T-cell (primary cell): ENCODE results near the gene NEMP1. TPM values are rescaled to one million over a fixed set of nuclear protein-coding genes. Genes with fewer than 3 reads are reported as not detected.
A peak's percentile ranks its signal among the peaks of the same experiment; 100 is the strongest.

Source experiments
- ATAC-seq, 4 experiments: fragments of 200-7000 bp in 3 of 4; fragments of 150-1000 bp in 1 of 4; cut with Tn5 transposase; replicated peaks in 1 of 4; 1 replicate in 3 of 4; 2 replicates in 1 of 4; pipeline ENCODE4 v1.10.0; 2021; ENCODE audit warnings: moderate library complexity in 3 of 4, mild to moderate bottlenecking in 2 of 4, moderate number of reproducible peaks in 1 of 4
- CTCF ChIA-PET, 2 donors: fragments of 300-600 bp; sonication (Branson Sonifier 250); formaldehyde crosslinking; loops; one replicate each; lab custom pipeline; 2022; ENCODE audit warnings: antibody characterized with exemption in 2 of 2; lab: Charles Lee
- POLR2A ChIA-PET, 2 donors: fragments of 300-600 bp; sonication (Branson Sonifier 250); formaldehyde crosslinking; loops; one replicate each; lab custom pipeline; 2022; ENCODE audit warnings: antibody characterized with exemption in 2 of 2; lab: Charles Lee
- DNase-seq, 35 experiments: peaks; one replicate each; pipeline versions ENCODE4 v3.0.0 to v3.0.0-alpha.2; 2013 to 2023
- H3K27ac ChIP-seq: one replicate; pipeline ENCODE4 v1.5.1; 2013; ENCODE audit warnings: low read length
- H3K27me3 ChIP-seq, 2 experiments: replicated peaks in 1 of 2; 1 replicate in 1 of 2; 2 replicates in 1 of 2; pipeline versions ENCODE4 v1.6.1 to v1.7.0; 2013; ENCODE audit warnings: low read length in 1 of 2, mixed read lengths in 1 of 2; ENCODE audit not compliant: control insufficient read depth in 2 of 2, insufficient read depth in 2 of 2; ENCODE audit errors: extremely low read depth in 1 of 2
- H3K36me3 ChIP-seq, 2 donors: 1 replicate in 1 of 2; 2 replicates in 1 of 2; pipeline versions ENCODE4 v1.6.1 to v1.7.0; 2013; ENCODE audit warnings: low read length in 1 of 2; ENCODE audit not compliant: control insufficient read depth in 2 of 2, insufficient read depth in 1 of 2; ENCODE audit errors: extremely low read depth in 1 of 2
- H3K4me1 ChIP-seq, 2 experiments: 1 replicate in 1 of 2; 2 replicates in 1 of 2; pipeline versions ENCODE4 v1.6.1 to v1.7.0; 2013; ENCODE audit warnings: low read length in 2 of 2, mixed read lengths in 1 of 2; ENCODE audit not compliant: insufficient read depth in 2 of 2, control insufficient read depth in 1 of 2; ENCODE audit errors: extremely low read depth in 1 of 2
- H3K4me3 ChIP-seq, 2 donors: 1 replicate in 1 of 2; 2 replicates in 1 of 2; pipeline versions ENCODE4 v1.5.1 to v1.7.0; 2013; ENCODE audit warnings: mild to moderate bottlenecking in 2 of 2, low read length in 1 of 2, moderate library complexity in 1 of 2; ENCODE audit not compliant: control insufficient read depth in 1 of 2; ENCODE audit errors: extremely low read depth in 1 of 2
- H3K9me3 ChIP-seq: 2 replicates; pipeline ENCODE4 v1.7.0; 2013
- H3K27ac Mint-ChIP-seq, 2 donors: one replicate each; pipeline ENCODE4 v1.8.0; 2020 to 2021; ENCODE audit warnings: mild to moderate bottlenecking in 2 of 2, mixed read lengths in 2 of 2
- H3K27me3 Mint-ChIP-seq, 2 donors: one replicate each; pipeline ENCODE4 v1.8.0; 2021 to 2022; ENCODE audit warnings: mixed read lengths in 2 of 2
- H3K36me3 Mint-ChIP-seq: one replicate; pipeline ENCODE4 v1.8.0; 2021; ENCODE audit warnings: mixed read lengths
- H3K4me1 Mint-ChIP-seq, 3 donors: one replicate each; pipeline ENCODE4 v1.8.0; 2020 to 2022; ENCODE audit warnings: mixed read lengths in 3 of 3, mild to moderate bottlenecking in 1 of 3
- H3K4me3 Mint-ChIP-seq, 3 donors: one replicate each; pipeline ENCODE4 v1.8.0; 2020 to 2022; ENCODE audit warnings: mild to moderate bottlenecking in 3 of 3, mixed read lengths in 3 of 3, moderate library complexity in 3 of 3
- H3K9me3 Mint-ChIP-seq, 3 donors: one replicate each; pipeline ENCODE4 v1.8.0; 2020 to 2022; ENCODE audit warnings: mixed read lengths in 3 of 3
- WGBS: methylation state at CpG from one replicate; pipeline ENCODE4 v1.1.5; 2013; ENCODE audit warnings: missing lambda C conversion rate; ENCODE audit not compliant: insufficient coverage; 5-methylcytosine and 5-hydroxymethylcytosine counted together
- total RNA-seq, 35 experiments: library from RNA in 6 of 35; stranded (reverse) in 6 of 35; fragments of 120-200 nt in 1 of 35; gene quantifications; one replicate each; pipeline versions ENCODE4 v1.2.1 to v1.2.4 and lab custom pipeline; 2013 to 2026

NEMP1 gene
- total RNA-seq, 5 donors from 2014 or later (not counting 1 experiment from before 2014, with no cell fraction given) = 10.7 to 26.1 (median 19.9) TPM

GRCh38 chr12:57089271-57090245 is 11.0 kb upstream of the NEMP1 start:
- Histone ChIP-seq H3K9me3 (no peaks in the 10 kb centered on the region), H3K27me3 (no peaks in the 10 kb centered on the region), H3K36me3 (peaks cover 6 to 21% of the 10 kb centered on the region in 2 donors), H3K4me1 (peaks cover 25 to 76% of the 10 kb centered on the region in 2 experiments), H3K27ac (peak overlapping the region; percentile 18), H3K4me3 (peak overlapping the region; percentile 65 to 88)
- Mint-ChIP-seq H3K4me1 (peaks cover 62 to 75% (median 69%) of the 10 kb centered on the region in 3 donors), H3K36me3 (peaks cover 4% of the 10 kb centered on the region), H3K4me3 (peak overlapping the region; percentile 87 to 91 (median 89)), H3K9me3 (no peaks in the 10 kb centered on the region), H3K27me3 (no peaks in the 10 kb centered on the region), H3K27ac (peak overlapping the region; percentile 89 to 90)
- DNase-seq = peak in 19 of 35 experiments; percentile 9 to 59 (median 37)
- ChIA-PET POLR2A (no interaction called here), CTCF (interaction anchor here (0.6 to 2.6 kb wide), 5 partner anchors 10 to 465 kb away, joined by 3 to 15 read pairs (median 5); partner anchors contain the start of genes STAT6 (in 2 of the 2) and NEMP1 (in 1 of the 2))
- WGBS = 2% methylated on average over 24 of the region's 45 CpGs
- ATAC-seq = no peak

- peak within 1 kb of the TSS; percentile 88 to 95 for H3K4me3 ChIP-seq
- no peaks in the 10 kb centered on the region for H3K9me3 ChIP-seq
- peak within 1 kb of the TSS; percentile 94 to 95 for H3K27ac Mint-ChIP-seq
- ChIA-PET POLR2A (interaction anchor here (0.6 to 1.2 kb wide), 4 partner anchors 10 to 403 kb away, joined by 4 to 8 read pairs (median 6); partner anchors contain the start of gene NEMP1 (in 1 of the 2)), CTCF (interaction anchor here (0.6 to 2.6 kb wide), 7 partner anchors 9 to 788 kb away, joined by 3 to 15 read pairs (median 5); partner anchors contain the start of genes NEMP1 (in 1 of the 2) and STAT6 (in 1 of the 2))
- under 1% methylated on average over 53 of the region's 91 CpGs for WGBS
- no peaks in the 10 kb centered on the region for H3K27me3 ChIP-seq
- H3K4me3 Mint-ChIP-seq = peak within 1 kb of the TSS; percentile 87 to 92 (median 89)
- peak within 1 kb of the TSS; percentile 95 for H3K27ac ChIP-seq
- H3K36me3 Mint-ChIP-seq = peaks cover 4% of the 10 kb centered on the region
- H3K4me1 Mint-ChIP-seq = peaks cover 57 to 69% (median 63%) of the 10 kb centered on the region in 3 donors
- ATAC-seq (peak; percentile 72 to 75 (median 74)), DNase-seq (peak; percentile 77 to 96 (median 88))
- H3K36me3 ChIP-seq = peaks cover 3 to 19% of the 10 kb centered on the region in 2 donors
- H3K9me3 Mint-ChIP-seq = no peaks in the 10 kb centered on the region
- no peaks in the 10 kb centered on the region for H3K27me3 Mint-ChIP-seq
- peaks cover 24 to 67% of the 10 kb centered on the region in 2 experiments for H3K4me1 ChIP-seq
These were observed 10.0 kb upstream of the NEMP1 start, which contains the start of gene NAB2 for GRCh38 chr12:57088354-57089270. Gene NAB2, plus strand, starts transcription at chr12:57089114. Its CDS starts 158 bp downstream, at chr12:57089272.

- Mint-ChIP-seq H3K27me3 (no peaks in the 10 kb centered on the region), H3K27ac (peak overlapping the region; percentile 94 to 95), H3K4me1 (peaks cover 50 to 61% (median 56%) of the 10 kb centered on the region in 3 donors), H3K4me3 (peak overlapping the region; percentile 85 to 92 (median 87)), H3K36me3 (peaks cover 4% of the 10 kb centered on the region), H3K9me3 (no peaks in the 10 kb centered on the region)
- CTCF ChIA-PET = interaction anchor here (0.7 to 2.6 kb wide), 4 partner anchors 9 to 787 kb away, joined by 4 to 15 read pairs (median 10); partner anchors contain the start of genes NEMP1 (in 1 of the 2) and STAT6 (in 1 of the 2)
- Histone ChIP-seq H3K4me3 (peak overlapping the region; percentile 76 to 95), H3K27me3 (no peaks in the 10 kb centered on the region), H3K27ac (peak overlapping the region; percentile 95), H3K9me3 (no peaks in the 10 kb centered on the region), H3K36me3 (peaks cover 1 to 17% of the 10 kb centered on the region in 2 donors), H3K4me1 (peaks cover 18 to 59% of the 10 kb centered on the region in 2 experiments)
- WGBS = under 1% methylated on average over 21 of the region's 37 CpGs
- peak; percentile 34 to 82 (median 63) for DNase-seq
- POLR2A ChIA-PET = interaction anchor here (0.5 to 1.2 kb wide), 3 partner anchors 9 to 457 kb away, joined by 7 to 12 read pairs (median 8); partner anchors contain the start of gene NEMP1 (in 1 of the 2)
- peak; percentile 16 to 37 (median 24) for ATAC-seq
These were observed 9.2 kb upstream of the NEMP1 start for GRCh38 chr12:57087691-57088353.

GRCh38 chr12:57087010-57087690 is 8.6 kb upstream of the NEMP1 start:
- Histone ChIP-seq H3K9me3 (no peaks in the 10 kb centered on the region), H3K27me3 (no peaks in the 10 kb centered on the region), H3K36me3 (peaks cover 0 to 11% of the 10 kb centered on the region in 2 donors), H3K4me1 (peaks cover 17 to 52% of the 10 kb centered on the region in 2 experiments), H3K27ac (peak overlapping the region; percentile 95), H3K4me3 (peak overlapping the region; percentile 95 to 97)
- Mint-ChIP-seq H3K27me3 (no peaks in the 10 kb centered on the region), H3K36me3 (no peaks in the 10 kb centered on the region), H3K4me3 (peak overlapping the region; percentile 85 to 92 (median 87)), H3K27ac (peak overlapping the region; percentile 95 to 97), H3K9me3 (no peaks in the 10 kb centered on the region), H3K4me1 (peaks cover 43 to 54% (median 50%) of the 10 kb centered on the region in 3 donors)
- peak; percentile 78 to 95 (median 90) for DNase-seq
- ChIA-PET CTCF (interaction anchor here in 1 of 2 donors (1.1 to 2.6 kb wide), 3 partner anchors 8 to 24 kb away, joined by 3 to 15 read pairs (median 15); partner anchors contain the start of genes NEMP1 and STAT6), POLR2A (interaction anchor here (0.5 to 1.2 kb wide), 5 partner anchors 8 to 456 kb away, joined by 4 to 12 read pairs (median 7); partner anchors contain the start of gene NEMP1 (in 1 of the 2))
- ATAC-seq = peak; percentile 56 to 66 (median 57)
- 0% methylated on average over 9 of the region's 52 CpGs for WGBS
